GM18505 (cell line): Measurements from ENCODE around the gene CDK6.

Experiments used
- ATAC-seq: cut with Tn5 transposase; IDR thresholded peaks from one replicate; pipeline ENCODE4 v1.9.1; 2021; ENCODE audit not compliant: unreplicated experiment
- POLR2A ChIP-seq: IDR thresholded peaks from 4 replicates; pipeline ENCODE4 v1.6.1; 2011; ENCODE audit warnings: borderline replicate concordance; ENCODE audit not compliant: insufficient read depth, insufficient read length; ENCODE audit errors: extremely low read depth

CDK6 gene

GRCh38 chr7:92714280-92714679, 122.1 kb downstream of the CDK6 start:
- no peak for TF ChIP-seq POLR2A
- no peak for ATAC-seq

GRCh38 chr7:92709912-92710311, 126.5 kb downstream of the CDK6 start:
- no peak for ATAC-seq
- TF ChIP-seq POLR2A, result no peak

- no peak for TF ChIP-seq POLR2A
- no peak for ATAC-seq
These were observed 127.2 kb downstream of the CDK6 start for GRCh38 chr7:92709150-92709549.

DNA sequence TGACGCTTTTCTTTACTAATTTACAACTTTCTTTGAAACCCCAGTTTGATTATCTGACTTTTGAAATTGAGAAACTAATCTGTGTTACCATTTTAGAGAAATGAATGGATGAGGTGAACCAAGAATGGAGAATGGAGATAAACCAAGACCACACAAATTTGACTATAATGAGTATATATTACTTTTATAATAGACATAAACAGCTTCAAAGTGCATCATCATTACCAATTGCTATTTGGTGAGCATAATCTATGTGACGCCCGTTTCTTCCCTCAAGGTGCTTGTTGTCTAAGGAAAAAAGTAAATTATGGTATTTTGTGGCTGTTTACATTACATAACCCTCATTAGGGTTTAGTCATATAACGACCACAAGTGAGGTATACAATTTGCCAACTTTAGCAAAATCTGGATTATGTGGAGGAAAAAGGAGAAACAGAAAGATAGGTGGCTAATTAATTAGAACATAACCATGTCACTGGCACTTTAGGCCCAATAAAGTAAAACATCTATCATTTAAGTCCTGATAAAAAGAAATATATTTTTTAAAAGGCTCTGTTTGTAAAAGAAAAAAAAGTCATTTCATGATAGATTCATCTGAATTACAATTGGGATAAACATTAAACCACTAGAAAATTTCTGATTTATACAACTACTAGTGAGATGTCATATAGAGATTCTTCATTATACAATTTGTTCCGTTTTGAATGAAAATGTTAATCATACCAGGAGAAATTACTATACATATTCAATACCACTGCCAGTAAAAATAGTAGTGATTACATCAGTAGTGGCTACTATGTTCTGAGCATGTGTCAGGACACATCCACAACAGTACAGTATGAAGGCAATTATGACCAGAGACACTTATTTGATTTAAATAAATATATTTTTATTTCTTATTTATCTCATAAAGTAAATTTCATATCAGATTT, 128.0 kb downstream of the CDK6 start:
- ATAC-seq, result no peak
- TF ChIP-seq POLR2A, result no peak

DNA sequence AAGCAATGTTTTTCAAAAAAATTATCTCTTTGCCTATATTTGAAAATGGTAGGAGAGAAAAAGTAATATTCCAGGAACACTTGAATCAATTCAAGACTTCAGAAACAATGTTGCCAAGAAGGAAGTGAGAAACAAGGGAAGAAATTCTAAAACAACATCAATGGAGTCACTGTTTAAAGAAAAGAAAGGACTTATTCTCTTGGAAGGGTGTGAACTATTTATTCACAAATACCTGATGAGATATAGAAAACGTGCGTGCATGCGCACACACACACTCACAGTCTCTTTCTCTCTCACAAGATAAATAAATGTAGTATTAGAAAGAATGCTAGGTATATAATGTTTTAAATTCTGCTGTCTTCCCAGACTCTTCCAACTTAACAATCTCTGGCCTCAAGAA, 128.9 kb downstream of the CDK6 start:
- TF ChIP-seq POLR2A, result no peak
- no peak for ATAC-seq

- ATAC-seq, result no peak
- TF ChIP-seq POLR2A, result no peak
These were observed 129.8 kb downstream of the CDK6 start for GRCh38 chr7:92706563-92706962.

GRCh38 chr7:92705831-92706230, 130.5 kb downstream of the CDK6 start:
- TF ChIP-seq POLR2A, result no peak
- ATAC-seq, result no peak

- ATAC-seq, result no peak
- no peak for TF ChIP-seq POLR2A
These were observed 131.5 kb downstream of the CDK6 start for GRCh38 chr7:92704858-92705257.

GRCh38 chr7:92702535-92702934, 133.8 kb downstream of the CDK6 start:
- ATAC-seq, result no peak
- TF ChIP-seq POLR2A, result no peak

- ATAC-seq, result no peak
- TF ChIP-seq POLR2A, result no peak
These were observed 136.3 kb downstream of the CDK6 start for GRCh38 chr7:92699966-92700514.

GRCh38 chr7:92699560-92699959, 136.8 kb downstream of the CDK6 start:
- ATAC-seq, result no peak

DNA sequence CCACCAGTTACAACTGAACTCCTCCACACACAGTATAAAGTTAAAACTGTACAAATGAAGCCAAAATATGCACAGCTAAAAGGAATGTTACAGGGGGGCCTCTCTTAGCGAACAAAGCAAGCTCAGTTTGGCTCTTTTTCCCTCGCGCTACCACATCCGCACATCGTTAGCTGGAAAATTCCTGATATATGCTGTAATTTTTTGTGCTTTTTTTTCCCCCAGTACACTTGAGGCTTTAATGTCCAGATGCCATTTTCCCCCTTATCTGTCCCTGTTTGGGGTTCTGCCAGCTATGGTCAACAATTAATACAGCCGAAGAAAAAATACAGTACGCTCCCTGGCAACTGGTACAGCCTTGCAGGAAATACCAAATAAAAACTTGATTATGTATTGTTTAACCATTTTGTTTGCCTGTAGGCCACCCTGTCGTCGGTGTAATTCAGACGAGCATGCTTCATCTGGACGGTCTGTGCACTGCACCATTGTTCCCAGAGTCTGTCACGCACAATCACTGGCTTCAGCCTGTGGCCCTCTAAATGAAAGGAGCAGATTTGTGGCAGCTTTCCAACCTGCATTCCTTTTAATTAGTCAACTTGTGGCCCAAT, 138.0 kb downstream of the CDK6 start:
- no peak for ATAC-seq

More at GRCh38 chr7:92699560-92699959, 136.8 kb downstream of the CDK6 start:
- TF ChIP-seq POLR2A, result no peak

DNA sequence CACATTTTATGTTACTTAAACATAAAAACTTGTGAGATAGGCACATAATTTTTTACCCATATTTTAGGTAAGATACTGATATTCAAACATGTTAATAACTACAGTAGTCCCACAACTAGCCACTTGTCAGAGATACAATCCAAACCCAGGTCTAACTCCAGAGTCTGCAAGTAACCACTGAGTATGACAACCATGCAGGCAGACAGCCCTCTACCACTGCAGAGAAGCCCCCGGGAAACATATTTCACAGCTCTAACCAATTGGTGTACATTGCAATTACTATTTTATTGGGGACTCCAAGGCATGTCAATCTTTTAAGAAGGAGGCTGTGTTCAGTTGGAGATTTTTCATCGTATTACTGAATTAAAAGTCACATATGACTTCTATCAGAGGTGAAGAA, 139.0 kb downstream of the CDK6 start:
- no peak for ATAC-seq
- no peak for TF ChIP-seq POLR2A

More for the DNA sequence above, 138.0 kb downstream of the CDK6 start:
- no peak for TF ChIP-seq POLR2A

DNA sequence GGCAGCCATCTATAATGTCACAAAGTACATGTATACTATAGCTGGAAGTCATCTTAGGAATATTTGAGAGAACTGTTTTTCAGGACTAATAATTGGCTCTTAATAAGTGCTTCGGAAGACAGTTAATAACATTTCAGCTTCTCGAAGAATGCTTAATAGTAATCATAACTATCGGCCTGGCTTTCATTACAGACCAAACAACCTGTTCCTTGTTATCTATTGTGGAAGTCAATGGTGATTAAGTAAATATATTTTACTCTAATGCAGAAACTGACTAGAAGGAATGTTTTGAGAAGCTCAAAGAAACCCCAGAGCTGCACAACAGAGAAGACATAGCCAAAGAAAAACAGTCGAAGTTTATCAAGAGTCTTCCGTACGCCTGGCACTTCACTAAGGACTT, 139.4 kb downstream of the CDK6 start:
- no peak for TF ChIP-seq POLR2A
- no peak for ATAC-seq
